K562 (cell line): ENCODE measurements around the gene ARFGEF3. TPM values are rescaled to one million over a fixed set of nuclear protein-coding genes. Genes with fewer than 3 reads are reported as not detected.
A peak's percentile ranks its signal among the peaks of the same experiment; 100 is the strongest.

Experiments used
- ATF7 ChIP-seq: fragments of 450-650 bp; IDR thresholded peaks from 2 replicates; pipeline ENCODE4 v1.7.1; 2014; ENCODE audit warnings: mild to moderate bottlenecking, moderate library complexity
- BHLHE40 ChIP-seq: IDR thresholded peaks from 2 replicates; pipeline ENCODE4 v1.6.1; 2011; ENCODE audit warnings: low read length, improper control_type of control experiment
- DACH1 ChIP-seq: fragments of 450-650 bp; IDR thresholded peaks from 2 replicates; pipeline ENCODE4 v1.6.1; 2018; ENCODE audit not compliant: partially characterized antibody
- HCFC1 ChIP-seq: IDR thresholded peaks from 2 replicates; pipeline ENCODE4 v1.6.1; 2012; ENCODE audit warnings: low read depth, low read length, improper control_type of control experiment
- HIVEP1 ChIP-seq: fragments of 250-450 bp; sonication (Bioruptor Pico); IDR thresholded peaks from 2 replicates; pipeline ENCODE4 v1.4.0; 2020; ENCODE audit warnings: mild to moderate bottlenecking
- OTX1 ChIP-seq: fragments of 450-650 bp; formaldehyde crosslinking; IDR thresholded peaks from 2 replicates; pipeline ENCODE4 v1.4.0; 2022; ENCODE audit warnings: mild to moderate bottlenecking
- REST ChIP-seq, 2 experiments: fragments of 450-650 bp; formaldehyde crosslinking in 1 of 2; IDR thresholded peaks; 2 replicates each; pipeline versions ENCODE4 v1.4.0 to v1.6.1; 2014 to 2020; ENCODE audit warnings: mild to moderate bottlenecking in 2 of 2, borderline replicate concordance in 1 of 2, low read depth in 1 of 2
- SMAD4 ChIP-seq: fragments of 250-450 bp; sonication (Bioruptor Pico); conservative IDR thresholded peaks from 2 replicates; pipeline ENCODE4 v1.8.0; 2021; ENCODE audit warnings: inconsistent platforms, mild to moderate bottlenecking, moderate library complexity
- TBP ChIP-seq: optimal IDR thresholded peaks from 2 replicates; pipeline ENCODE3; 2011; ENCODE audit warnings: low read depth, low read length, improper control_type of control experiment
- USF1 ChIP-seq: sonication (generic); formaldehyde crosslinking; IDR thresholded peaks from 2 replicates; pipeline ENCODE4 v1.9.0; 2022; ENCODE audit warnings: mild to moderate bottlenecking, missing genetic modification reagents
- VEZF1 ChIP-seq: fragments of 200-800 bp; sonication (Bioruptor generic); IDR thresholded peaks from 2 replicates; pipeline ENCODE4 v1.6.1; 2017; ENCODE audit warnings: missing genetic modification characterization, missing compliant biosample characterization
- ZBTB34 ChIP-seq: fragments of 250-450 bp; sonication (Bioruptor Pico); IDR thresholded peaks from 2 replicates; pipeline ENCODE4 v1.8.0; 2021; ENCODE audit warnings: mild to moderate bottlenecking, moderate library complexity
- ZBTB5 ChIP-seq: fragments of 450-650 bp; IDR thresholded peaks from 2 replicates; pipeline ENCODE4 v1.6.1; 2017; ENCODE audit warnings: antibody characterized with exemption
- polyA plus RNA-seq, 8 experiments: library from polyadenylated mRNA; depleted of rRNA in 4 of 8; stranded (reverse) in 5 of 8; unstranded in 3 of 8; fragments of >200 nt; fragmentation: Nextera tagmentation in 2 of 8; fragmentation: Illumina TruSeq in 1 of 8; extraction: Ambion mirVana in 2 of 8; extraction: Trizol in 1 of 8; gene quantifications; 2 replicates each; pipeline versions ENCODE4 v1.2.1 to v1.2.3, GENCODE V29; 2011 to 2014; ENCODE audit warnings: inconsistent platforms in 1 of 8, missing spikeins in 1 of 8
- total RNA-seq, 7 experiments: library from RNA; depleted of rRNA in 6 of 7; stranded (reverse); fragments of >200 nt in 6 of 7; fragmentation: Illumina TruSeq in 2 of 7; extraction: Trizol in 2 of 7; gene quantifications; 2 replicates each; pipeline versions ENCODE4 v1.2.1 to v1.2.3, GENCODE V29; 2011 to 2021; ENCODE audit warnings: low replicate concordance in 1 of 7

Gene ARFGEF3
- total and polyA plus RNA-seq, 9 of the 15 experiments (the other 6 are each of a cell fraction or from before 2014, with no cell fraction given): under 0.01 to 0.02 TPM; not detected in 7

- TF ChIP-seq VEZF1 (CRISPR knock-in tag): peak; percentile 33; the same call in 1 of the 2 replicates
- TF ChIP-seq TBP: no peak
- TF ChIP-seq HCFC1: no peak
- peak; percentile 78; the same call in 1 of the 2 replicates for TF ChIP-seq HIVEP1 (CRISPR knock-in tag)
- TF ChIP-seq ZBTB5: no peak
- TF ChIP-seq USF1: peak; percentile 88
- peak; percentile 83 for TF ChIP-seq REST (IDR thresholded peaks at IDR 0.05; ENCODE audit: borderline replicate concordance)
- TF ChIP-seq REST (CRISPR knock-in tag; IDR thresholded peaks at IDR 0.05; ENCODE audit: low read depth): no peak
- no peak for TF ChIP-seq ZBTB34 (CRISPR knock-in tag)
- TF ChIP-seq BHLHE40: peak; percentile 85
- TF ChIP-seq OTX1 (CRISPR knock-in tag): 0 out of 2 replicates have a peak, but pooled peaks have one; percentile 7
- TF ChIP-seq SMAD4 (CRISPR knock-in tag): peak; percentile 49; the same call in 1 of the 2 replicates
- TF ChIP-seq DACH1: peak; percentile 20
- TF ChIP-seq ATF7: peak; percentile 93
Measured at GRCh38 chr6:138336221-138336620, 174.5 kb downstream of the ARFGEF3 start (continued).
